Medulla oblongata (tissue), 1 donor: Measurements from ENCODE around the gene C4B.

Experiments
- DNase-seq: peaks from one replicate; pipeline ENCODE4 v3.0.0-alpha.2; 2015; ENCODE audit errors: extremely low spot score

C4B gene

GRCh38 chr6:32081168-32081990 is 66.8 kb downstream of the C4B start:
- no peak for DNase-seq

GRCh38 chr6:32082478-32082877 is 67.9 kb downstream of the C4B start:
- DNase-seq = peak; percentile 18

GRCh38 chr6:32082935-32083334 is 68.3 kb downstream of the C4B start:
- DNase-seq = no peak

- DNase-seq = no peak
Measured at GRCh38 chr6:32083812-32084768, 69.5 kb downstream of the C4B start.

GRCh38 chr6:32084780-32085179 is 70.2 kb downstream of the C4B start:
- DNase-seq = no peak
